ENCODE data around the gene MTCL1.

DNA sequence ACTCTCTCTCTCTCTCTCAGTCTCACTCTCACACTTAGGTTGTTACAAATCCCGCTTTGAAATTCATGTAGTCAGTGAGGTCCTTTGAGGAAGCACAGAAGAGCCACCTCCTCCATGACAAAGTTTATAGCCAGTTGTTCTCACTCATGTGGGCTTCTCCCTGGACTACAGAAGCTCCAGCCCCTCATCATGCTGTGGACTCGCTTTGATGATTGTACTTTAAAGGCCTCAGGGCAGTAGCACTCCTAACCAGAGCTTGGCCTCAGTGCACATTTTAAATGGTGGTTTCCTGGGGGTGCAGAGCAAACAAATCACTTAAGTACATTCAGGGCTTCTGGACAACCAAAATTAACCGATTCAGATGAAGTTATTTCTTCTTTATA, 115.7 kb downstream of the MTCL1 start:
- no peak for TF ChIP-seq CTCF (IDR thresholded peaks at IDR 0.05; ENCODE audit: borderline replicate concordance, extremely low read depth, low read length, poor library complexity, severe bottlenecking)
- no peak for TF ChIP-seq EZH2 (IDR thresholded peaks at IDR 0.05; ENCODE audit: borderline replicate concordance, low read depth, low read length, severe bottlenecking)
